HEK293T (cell line): ENCODE measurements around the gene INTS7.

ENCODE experiments used
- CTCF ChIA-PET: fragments of 350-600 bp; formaldehyde crosslinking; extraction: SDS; loops from one replicate; lab custom pipeline; 2021; ENCODE audit warnings: antibody characterized with exemption, inconsistent platforms; lab: Yijun Ruan, JAX
- POLR2A ChIA-PET: fragments of 350-600 bp; formaldehyde crosslinking; extraction: SDS; loops from one replicate; lab custom pipeline; 2020; ENCODE audit warnings: antibody characterized with exemption, inconsistent platforms; lab: Yijun Ruan, JAX
- DNase-seq: peaks from one replicate; pipeline ENCODE4 v3.0.0; 2012; ENCODE audit warnings: mixed read lengths; ENCODE audit errors: extremely low spot score
- ARNT ChIP-seq: fragments of 450-650 bp; IDR thresholded peaks from 2 replicates; pipeline ENCODE4 v1.6.1; 2017; ENCODE audit warnings: mild to moderate bottlenecking
- BHLHE40 ChIP-seq: fragments of 450-650 bp; IDR thresholded peaks from 2 replicates; pipeline ENCODE4 v1.6.1; 2016; ENCODE audit warnings: mild to moderate bottlenecking, moderate library complexity, borderline replicate concordance
- CTBP1 ChIP-seq: fragments of 450-650 bp; IDR thresholded peaks from 2 replicates; pipeline ENCODE4 v1.6.1; 2016; ENCODE audit warnings: borderline replicate concordance
- ELF4 ChIP-seq: fragments of 450-650 bp; IDR thresholded peaks from 2 replicates; pipeline ENCODE4 v1.6.1; 2017; ENCODE audit warnings: antibody characterized with exemption
- FOXA1 ChIP-seq: fragments of 450-650 bp; IDR thresholded peaks from 2 replicates; pipeline ENCODE4 v1.6.1; 2016; ENCODE audit warnings: mild to moderate bottlenecking
- FOXK2 ChIP-seq: fragments of 450-650 bp; IDR thresholded peaks from 2 replicates; pipeline ENCODE4 v1.6.1; 2016; ENCODE audit warnings: mild to moderate bottlenecking
- FOXM1 ChIP-seq: fragments of 450-650 bp; IDR thresholded peaks from 2 replicates; pipeline ENCODE4 v1.6.1; 2017; ENCODE audit warnings: mild to moderate bottlenecking, borderline replicate concordance
- HDGF ChIP-seq: fragments of 450-650 bp; IDR thresholded peaks from 2 replicates; pipeline ENCODE4 v1.6.1; 2017; ENCODE audit warnings: antibody characterized with exemption, borderline replicate concordance
- L3MBTL2 ChIP-seq: fragments of 450-650 bp; conservative IDR thresholded peaks from 2 replicates; pipeline ENCODE4 v1.6.1; 2016; ENCODE audit warnings: mild to moderate bottlenecking
- LEF1 ChIP-seq: fragments of 450-650 bp; IDR thresholded peaks from 2 replicates; pipeline ENCODE4 v1.6.1; 2017; ENCODE audit warnings: mild to moderate bottlenecking, borderline replicate concordance
- NFRKB ChIP-seq: fragments of 450-650 bp; IDR thresholded peaks from 2 replicates; pipeline ENCODE4 v1.6.1; 2016; ENCODE audit warnings: mild to moderate bottlenecking, moderate library complexity
- PKNOX1 ChIP-seq: fragments of 450-650 bp; IDR thresholded peaks from 2 replicates; pipeline ENCODE4 v1.6.1; 2016
- SP1 ChIP-seq: fragments of 450-650 bp; IDR thresholded peaks from 2 replicates; pipeline ENCODE4 v1.6.1; 2017
- SUZ12 ChIP-seq: fragments of 450-650 bp; IDR thresholded peaks from 2 replicates; pipeline ENCODE4 v1.6.1; 2016; ENCODE audit warnings: mild to moderate bottlenecking
- TARDBP ChIP-seq: fragments of 450-650 bp; IDR thresholded peaks from 2 replicates; pipeline ENCODE4 v1.6.1; 2016
- ZNF384 ChIP-seq: fragments of 450-650 bp; IDR thresholded peaks from 2 replicates; pipeline ENCODE4 v1.6.1; 2016

Gene INTS7

GRCh38 chr1:211978596-211978995 is 56.8 kb downstream of the INTS7 start:
- no peak for DNase-seq
- CTCF ChIA-PET, result no interaction called here
- TF ChIP-seq FOXA1 (no peak), FOXK2 (no peak)
- POLR2A ChIA-PET, result no interaction called here

- TF ChIP-seq LEF1, result no peak
- TF ChIP-seq ARNT, result no peak
- TF ChIP-seq SUZ12, result no peak
- TF ChIP-seq ELF4, result no peak
- no peak for TF ChIP-seq FOXK2
- TF ChIP-seq HDGF, result no peak
- no peak for TF ChIP-seq BHLHE40
- TF ChIP-seq FOXM1, result no peak
- TF ChIP-seq SP1, result no peak
- no peak for TF ChIP-seq TARDBP
- no peak for TF ChIP-seq L3MBTL2
- TF ChIP-seq PKNOX1, result no peak
- no peak for TF ChIP-seq NFRKB
- CTCF ChIA-PET, result no interaction called here
- POLR2A ChIA-PET, result no interaction called here
- no peak for DNase-seq
Observed at GRCh38 chr1:211975152-211975941, 60.0 kb downstream of the INTS7 start.

GRCh38 chr1:211973541-211973940 is 61.8 kb downstream of the INTS7 start:
- no peak for TF ChIP-seq CTBP1
- TF ChIP-seq BHLHE40, result no peak
- no peak for TF ChIP-seq HDGF
- TF ChIP-seq L3MBTL2, result no peak
- TF ChIP-seq LEF1, result no peak
- TF ChIP-seq FOXA1, result no peak
- no peak for TF ChIP-seq ZNF384
- TF ChIP-seq SUZ12, result no peak
- TF ChIP-seq ARNT, result no peak
- TF ChIP-seq PKNOX1, result no peak
- no peak for TF ChIP-seq TARDBP
- no peak for TF ChIP-seq ELF4
- TF ChIP-seq FOXM1, result no peak
- no peak for TF ChIP-seq NFRKB
- TF ChIP-seq FOXK2, result no peak
- ChIA-PET POLR2A (no interaction called here), CTCF (no interaction called here)
- no peak for DNase-seq

GRCh38 chr1:211968200-211968834 is 67.0 kb downstream of the INTS7 start:
- POLR2A ChIA-PET, result no interaction called here
- TF ChIP-seq LEF1, result no peak
- no peak for TF ChIP-seq FOXK2
- CTCF ChIA-PET, result no interaction called here
- no peak for DNase-seq

- no peak for TF ChIP-seq L3MBTL2
- no peak for TF ChIP-seq SP1
- no peak for TF ChIP-seq HDGF
- no peak for TF ChIP-seq CTBP1
- TF ChIP-seq PKNOX1, result no peak
- no peak for TF ChIP-seq BHLHE40
- no peak for TF ChIP-seq FOXK2
- no peak for TF ChIP-seq ELF4
- no peak for TF ChIP-seq TARDBP
- no peak for TF ChIP-seq LEF1
- TF ChIP-seq ARNT, result no peak
- TF ChIP-seq NFRKB, result no peak
- no peak for TF ChIP-seq ZNF384
- no peak for TF ChIP-seq FOXA1
- TF ChIP-seq FOXM1, result no peak
- TF ChIP-seq SUZ12, result no peak
- CTCF ChIA-PET, result no interaction called here
- no peak for DNase-seq
- POLR2A ChIA-PET, result interaction anchor here (0.7 kb wide), 1 partner anchor 343 kb away, joined by 3 read pairs; no protein-coding TSS in a partner anchor
Observed at GRCh38 chr1:211967704-211968103, 67.7 kb downstream of the INTS7 start.

GRCh38 chr1:211965108-211965805 is 70.1 kb downstream of the INTS7 start:
- no peak for DNase-seq
- TF ChIP-seq FOXM1, result no peak
- no peak for TF ChIP-seq TARDBP
- ChIA-PET CTCF (no interaction called here), POLR2A (no interaction called here)

DNA sequence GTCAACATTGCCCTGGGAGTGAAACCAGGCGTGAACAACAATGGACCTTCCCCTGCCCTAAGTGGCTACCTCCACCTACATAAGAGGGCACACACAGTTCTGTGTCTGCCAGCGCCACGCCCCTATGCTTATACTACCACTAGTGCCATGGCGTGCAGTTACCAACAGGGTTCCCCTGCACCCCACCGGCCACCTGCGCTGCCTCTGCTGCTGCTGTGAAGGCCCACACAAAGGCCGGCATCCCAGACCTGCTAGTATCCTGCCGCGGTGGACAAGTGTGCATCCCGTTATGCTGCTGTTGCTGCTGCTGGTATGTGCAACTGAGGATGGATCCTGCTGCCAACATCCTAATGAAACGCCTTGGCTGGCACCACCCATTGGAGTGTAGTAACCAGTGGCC is 75.7 kb downstream of the INTS7 start:
- ChIA-PET POLR2A (no interaction called here), CTCF (no interaction called here)
- DNase-seq, result no peak
- no peak for TF ChIP-seq CTBP1
- no peak for TF ChIP-seq SP1
- no peak for TF ChIP-seq ZNF384
- no peak for TF ChIP-seq ARNT
- no peak for TF ChIP-seq BHLHE40
- no peak for TF ChIP-seq TARDBP
- no peak for TF ChIP-seq SUZ12
- no peak for TF ChIP-seq NFRKB
- TF ChIP-seq ELF4, result no peak
- no peak for TF ChIP-seq PKNOX1
- no peak for TF ChIP-seq L3MBTL2
- no peak for TF ChIP-seq FOXA1
- no peak for TF ChIP-seq LEF1
- TF ChIP-seq FOXK2, result no peak
